ENCODE data around the gene GFI1B.
A peak's percentile ranks its signal among the peaks of the same experiment; 100 is the strongest.
"Not testable (repeated sequence)": the region's sequence is repeated elsewhere in the genome, so short reads cannot be mapped to it uniquely, and the experiment has no call there.

Gene GFI1B

DNA sequence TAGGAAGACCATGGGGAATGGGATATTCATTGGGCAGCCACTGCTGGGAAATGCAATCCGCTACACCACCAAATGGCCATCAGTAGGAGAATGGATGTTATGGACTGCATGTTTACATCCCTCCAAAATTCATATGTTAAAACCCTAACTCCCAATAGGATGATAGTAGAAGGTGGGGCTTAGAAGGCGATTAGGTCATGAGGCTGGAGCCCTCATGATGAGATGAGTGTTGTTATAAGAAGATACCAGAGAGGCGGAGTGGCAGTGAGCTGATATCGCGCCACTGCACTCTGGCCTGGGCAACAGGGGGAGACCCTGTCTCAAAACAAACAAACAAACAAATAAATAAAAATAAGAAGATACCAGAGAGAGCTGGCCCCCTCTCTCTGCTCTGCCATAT, 36.2 kb downstream of the GFI1B start:
- DNase-seq: no peak

DNA sequence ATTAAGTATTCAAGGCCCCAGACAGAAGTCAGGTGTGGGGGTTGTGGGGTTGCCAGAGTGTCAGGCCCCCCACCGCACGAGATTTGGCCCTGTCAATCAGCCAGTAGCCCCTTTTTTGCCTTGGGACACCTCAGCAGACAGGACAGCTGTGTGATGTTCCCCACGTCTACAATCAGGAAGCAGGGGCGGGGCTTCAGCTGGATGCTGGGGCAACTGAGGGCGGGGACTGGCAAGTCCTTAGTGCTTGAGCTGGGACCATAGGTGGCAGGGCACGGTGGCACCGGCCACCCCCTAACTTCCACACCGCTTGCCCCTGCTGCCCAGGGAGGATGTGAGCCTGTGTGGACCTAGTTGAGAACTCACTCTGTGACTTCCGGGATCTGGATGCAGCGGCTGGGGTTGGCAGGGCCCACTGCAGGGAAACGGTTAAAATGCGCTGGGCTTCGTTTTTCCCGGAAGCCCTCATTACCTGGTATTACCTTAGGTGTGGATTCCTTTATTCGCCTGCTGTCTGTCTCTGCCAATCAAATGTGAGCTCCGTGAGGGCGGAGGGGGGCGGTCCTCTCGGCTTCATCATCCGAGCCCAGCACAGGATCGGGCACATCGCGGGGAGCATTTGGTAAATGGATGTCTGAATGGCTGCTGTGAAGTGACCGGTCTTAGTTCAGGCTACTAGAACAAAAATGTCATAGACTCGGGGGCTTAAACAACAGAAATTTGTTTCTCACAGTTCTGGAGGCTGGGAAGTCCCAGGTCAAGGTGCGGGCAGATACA, 44.8 kb downstream of the GFI1B start:
- no peak for DNase-seq

- DNase-seq: no peak
Observed at GRCh38 chr9:133026426-133026825, 47.9 kb downstream of the GFI1B start.

- no peak for DNase-seq
Observed at GRCh38 chr9:133027134-133027533, 48.6 kb downstream of the GFI1B start.

DNA sequence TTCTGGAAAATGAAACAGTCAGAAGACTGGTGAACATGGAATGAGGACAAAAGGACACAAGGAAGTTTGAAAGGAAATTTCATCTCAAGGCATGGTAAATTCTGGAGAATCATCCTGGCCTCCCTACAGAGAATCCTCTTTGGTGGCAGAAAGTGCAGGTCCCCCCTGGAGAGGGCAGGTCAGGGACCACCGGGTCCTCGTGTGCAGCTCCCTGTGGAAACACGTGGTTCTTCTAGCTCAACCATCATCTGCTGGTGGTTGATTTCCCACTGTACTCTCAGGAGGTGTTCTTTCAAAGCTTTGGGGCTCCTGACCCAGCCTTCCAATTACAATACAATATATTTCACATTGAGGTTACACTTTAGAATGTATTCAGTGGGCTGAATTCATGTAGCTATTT, 49.7 kb downstream of the GFI1B start:
- no peak for DNase-seq

DNA sequence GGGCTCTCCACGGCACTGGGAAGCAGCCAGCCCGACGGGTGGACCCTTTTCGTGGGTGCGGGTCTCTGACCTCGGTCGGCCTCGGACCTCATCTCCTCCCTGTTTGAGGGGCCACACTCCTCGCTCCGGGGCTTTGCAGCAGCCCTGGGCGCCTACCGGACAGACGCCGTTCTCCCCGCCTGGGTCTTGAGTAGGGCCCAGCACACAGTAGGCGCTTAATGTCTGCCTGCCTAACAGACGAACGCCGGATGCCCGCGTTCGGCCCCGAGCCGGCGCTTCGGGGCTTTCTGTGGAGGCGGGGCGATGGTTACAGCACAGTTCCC, 51.5 kb downstream of the GFI1B start:
- DNase-seq: no peak

DNA sequence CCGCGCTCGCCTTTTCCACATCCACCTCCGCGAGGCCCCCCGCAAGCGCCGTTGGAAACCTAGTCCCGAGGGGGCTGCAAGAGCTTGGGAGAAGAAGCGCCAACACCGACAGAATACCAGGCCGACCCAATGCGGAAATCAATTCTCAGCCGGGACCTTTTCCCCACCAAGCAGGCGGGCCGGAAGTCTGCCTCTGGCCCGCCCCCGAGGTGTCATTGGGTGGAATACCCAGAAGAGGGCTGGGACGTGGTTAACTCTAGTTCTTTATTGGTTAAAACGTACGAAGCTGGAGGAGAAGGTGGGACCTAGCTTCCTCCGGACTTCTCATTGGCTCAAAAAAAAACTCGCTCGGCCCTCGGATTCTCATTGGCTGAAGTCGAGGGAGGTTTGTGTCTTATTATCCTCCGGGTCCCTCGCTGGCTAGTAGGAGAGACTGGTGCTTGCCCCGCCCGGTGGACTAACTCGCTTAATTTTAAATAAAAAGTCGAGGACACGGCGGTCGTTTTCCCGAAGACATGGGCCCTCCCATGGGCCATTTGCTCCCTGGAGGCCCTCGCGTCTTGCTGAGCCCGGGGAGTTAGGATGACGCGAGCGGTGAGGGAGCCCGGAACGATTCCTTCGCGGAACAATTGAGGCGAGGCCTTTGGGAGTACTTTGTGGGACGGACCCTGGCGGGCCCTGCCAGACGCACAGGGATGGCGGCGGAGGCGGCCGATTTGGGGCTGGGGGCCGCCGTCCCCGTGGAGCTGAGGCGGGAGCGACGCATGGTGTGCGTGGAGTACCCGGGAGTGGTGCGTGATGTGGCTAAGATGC, 52.0 kb downstream of the GFI1B start, which contains the start of gene GTF3C5:
Gene GTF3C5, plus strand, starts transcription at position 681 of the 813 bp plus-strand sequence. Its CDS starts 15 bp downstream, at position 696.
- DNase-seq: peak; percentile 99

GRCh38 chr9:133031130-133031422, 52.6 kb downstream of the GFI1B start:
- no peak for DNase-seq

DNA sequence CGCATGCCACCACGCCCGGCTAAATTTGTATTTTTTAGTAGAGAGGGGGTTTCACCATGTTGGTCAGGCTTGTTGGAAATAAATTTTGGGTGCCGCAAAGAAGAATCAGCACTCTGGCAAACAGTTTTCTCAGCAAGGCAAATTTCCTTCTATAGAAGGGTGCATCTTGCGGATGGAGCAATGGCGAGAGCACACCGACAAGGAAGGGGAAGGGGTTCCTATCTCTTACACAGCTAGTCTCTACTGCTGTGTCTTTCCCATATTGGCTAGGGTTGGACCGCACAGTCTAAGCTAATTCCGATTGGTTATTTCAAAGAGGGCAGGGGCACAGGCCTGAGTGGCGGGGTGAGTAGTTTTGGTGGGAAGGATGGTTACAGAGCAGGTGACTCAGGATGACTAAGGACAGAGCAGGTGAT, 53.0 kb downstream of the GFI1B start:
- DNase-seq: no peak

DNA sequence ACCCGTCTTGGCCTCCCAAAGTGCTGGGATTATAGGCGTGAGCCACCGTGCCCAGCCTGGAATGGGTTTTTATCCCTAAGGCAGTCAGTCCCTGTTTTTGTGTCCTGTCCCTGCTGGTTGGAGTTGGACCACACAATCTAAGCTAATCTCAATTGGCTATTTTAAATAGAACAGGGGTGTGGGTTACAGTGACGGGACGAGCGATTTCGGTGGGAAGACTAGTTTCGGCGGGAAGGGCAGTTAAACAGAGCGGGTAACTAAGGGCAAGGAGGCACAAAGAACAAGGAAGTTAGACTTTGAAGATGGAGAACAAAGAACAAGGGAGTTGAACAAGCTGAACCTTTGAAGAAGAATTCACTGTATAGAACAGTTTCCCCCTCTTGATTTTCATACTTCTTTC, 53.7 kb downstream of the GFI1B start:
- no peak for DNase-seq

- DNase-seq: no peak
Observed at GRCh38 chr9:133035669-133036068, 57.2 kb downstream of the GFI1B start.

GRCh38 chr9:133037775-133038515, 59.5 kb downstream of the GFI1B start:
- no peak for DNase-seq

DNA sequence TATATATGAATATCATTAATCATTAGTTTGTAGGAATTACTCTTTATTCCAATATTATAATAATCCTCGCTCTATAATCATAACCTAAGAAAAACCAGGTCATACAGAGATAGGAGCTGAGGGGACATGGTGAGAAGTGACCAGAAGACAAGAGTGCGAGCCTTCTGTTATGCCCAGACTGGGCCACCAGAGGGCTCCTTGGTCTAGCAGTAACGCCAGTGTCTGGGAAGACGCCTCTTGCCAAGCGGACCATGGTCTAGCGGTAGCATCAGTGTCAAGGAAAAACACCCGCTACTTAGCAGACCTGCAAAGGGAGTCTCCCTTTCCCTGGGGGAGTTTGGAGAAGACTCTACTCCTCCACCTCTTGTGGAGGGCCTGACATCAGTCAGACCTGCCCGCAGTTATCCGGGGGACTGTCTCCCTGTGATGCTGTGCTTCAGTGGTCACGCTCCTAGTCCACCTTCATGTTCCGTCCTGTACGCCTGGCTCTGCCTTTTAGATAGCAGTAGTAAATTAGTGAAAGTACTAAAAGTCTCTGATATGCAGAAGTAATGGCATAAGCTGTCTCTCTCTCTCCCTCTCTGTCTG, 62.5 kb downstream of the GFI1B start:
- not testable (repeated sequence) for DNase-seq
